HUES6 (cell line): ENCODE results near the gene ALS2.

Experiments used
- H3K27ac ChIP-seq: 2 replicates; pipeline ENCODE4 v1.7.0; 2013; ENCODE audit warnings: low read depth, mild to moderate bottlenecking, low read length, inconsistent platforms
- H3K27me3 ChIP-seq: 2 replicates; pipeline ENCODE4 v1.6.1; 2013; ENCODE audit warnings: low read length; ENCODE audit not compliant: control insufficient read depth, insufficient read depth
- H3K36me3 ChIP-seq: 2 replicates; pipeline ENCODE4 v1.6.1; 2013; ENCODE audit warnings: low read length; ENCODE audit not compliant: control insufficient read depth, insufficient read depth
- H3K4me1 ChIP-seq: 2 replicates; pipeline ENCODE4 v1.6.1; 2013; ENCODE audit warnings: low read length; ENCODE audit not compliant: control insufficient read depth, insufficient read depth
- H3K4me3 ChIP-seq: 2 replicates; pipeline ENCODE4 v1.5.1; 2013; ENCODE audit warnings: low read depth, low read length
- H3K9ac ChIP-seq: one replicate; pipeline ENCODE4 v1.6.1; 2013; ENCODE audit warnings: mild to moderate bottlenecking, low read length
- H3K9me3 ChIP-seq: 2 replicates; pipeline ENCODE4 v1.6.1; 2013; ENCODE audit warnings: low read depth, low read length; ENCODE audit not compliant: control insufficient read depth, insufficient read depth

ALS2 gene

DNA sequence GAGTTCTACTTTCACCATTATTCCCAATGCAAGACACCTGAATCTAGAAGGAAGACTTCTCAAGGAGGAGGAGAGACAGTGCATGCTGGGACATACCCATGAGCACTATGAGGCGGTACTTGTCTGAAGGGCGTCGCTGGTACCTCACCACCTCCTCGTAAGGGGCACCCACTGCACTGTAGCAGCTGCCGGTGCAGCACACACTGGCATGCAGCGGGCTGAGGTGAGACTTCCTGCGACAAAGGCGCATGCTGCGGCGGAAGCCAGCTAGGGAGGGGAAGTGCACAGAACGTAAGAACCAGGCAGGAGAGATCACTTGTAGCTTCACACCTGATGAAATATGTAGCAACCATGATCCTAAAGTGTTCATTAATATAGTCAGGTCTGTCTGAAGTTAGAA, 124.6 kb downstream of the ALS2 start:
- Histone ChIP-seq H3K9ac (no peak overlapping the region), H3K27ac (no peak overlapping the region), H3K36me3 (no peaks in the 10 kb centered on the region), H3K9me3 (no peaks in the 10 kb centered on the region), H3K4me3 (no peak overlapping the region), H3K27me3 (no peaks in the 10 kb centered on the region), H3K4me1 (peaks cover 7% of the 10 kb centered on the region; the same call in 1 of the 2 replicates)

DNA sequence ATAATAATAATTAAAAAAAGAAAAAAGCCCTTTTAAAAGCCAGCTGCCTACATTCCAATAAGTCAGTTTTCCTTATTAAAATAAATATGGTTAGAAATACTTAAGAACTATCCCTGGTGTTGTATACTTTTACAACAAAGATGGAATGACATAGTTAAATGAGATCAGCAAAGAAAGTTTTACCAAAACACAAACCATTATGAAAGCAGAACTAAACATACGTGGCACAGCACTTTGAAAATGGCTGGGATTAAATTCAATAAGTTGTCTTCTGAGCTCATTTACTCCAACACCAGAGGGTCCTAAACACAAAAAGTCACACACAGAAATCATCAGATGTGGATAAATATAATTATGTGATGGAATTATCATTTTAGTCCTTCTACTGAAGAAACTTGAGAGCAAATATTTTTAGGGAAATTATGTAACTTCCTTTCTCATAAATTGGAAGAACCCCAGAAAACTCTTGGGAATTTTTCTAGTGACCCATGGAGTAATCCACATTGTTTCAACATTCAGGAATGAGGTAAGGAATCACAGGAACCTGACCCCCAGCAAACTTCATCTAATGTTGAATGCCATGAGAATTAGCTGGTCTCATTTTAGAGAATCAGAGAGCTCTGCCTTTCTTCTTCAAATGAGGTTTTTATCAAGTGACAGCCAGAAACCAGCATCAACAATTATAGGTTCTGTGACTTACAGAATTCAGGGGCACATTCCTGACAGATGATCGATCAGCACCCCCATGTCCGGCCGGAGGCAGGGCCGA, 125.9 kb downstream of the ALS2 start:
- Histone ChIP-seq H3K9me3 (no peaks in the 10 kb centered on the region), H3K9ac (no peak overlapping the region), H3K27ac (no peak overlapping the region), H3K4me3 (no peak overlapping the region), H3K27me3 (no peaks in the 10 kb centered on the region), H3K4me1 (peaks cover 5% of the 10 kb centered on the region; the same call in 1 of the 2 replicates), H3K36me3 (no peaks in the 10 kb centered on the region)

DNA sequence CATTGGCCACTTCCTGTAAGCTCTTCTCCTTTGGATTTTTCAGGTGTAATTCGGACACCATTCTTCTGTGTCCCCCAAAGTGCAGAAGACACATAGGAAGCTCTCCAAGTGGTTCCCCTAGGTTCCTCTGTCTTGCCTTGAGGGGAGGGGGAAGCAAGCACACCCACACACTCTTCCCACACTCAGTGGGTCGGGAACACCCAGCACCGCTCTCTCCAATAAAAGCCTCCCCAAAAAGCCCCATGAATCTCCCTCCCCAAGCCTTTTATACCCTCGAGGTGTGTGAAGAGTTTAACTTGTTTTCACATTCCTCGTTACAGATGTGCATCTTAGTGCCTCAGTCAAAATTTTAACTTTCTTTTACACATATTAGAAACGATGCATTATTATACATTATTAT, 127.5 kb downstream of the ALS2 start:
- H3K27ac ChIP-seq, result no peak overlapping the region
- H3K36me3 ChIP-seq, result no peaks in the 10 kb centered on the region
- H3K9me3 ChIP-seq, result no peaks in the 10 kb centered on the region
- H3K9ac ChIP-seq, result no peak overlapping the region
- H3K27me3 ChIP-seq, result no peaks in the 10 kb centered on the region
- peaks cover 5% of the 10 kb centered on the region; the same call in 1 of the 2 replicates for H3K4me1 ChIP-seq
- H3K4me3 ChIP-seq, result no peak overlapping the region
